A673 (cell line): ENCODE results near the gene WDR59.

ENCODE experiments used
- CTCF ChIP-seq: fragments of 300-800, 200-600 bp; sonication (generic); conservative IDR thresholded peaks from 2 replicates; pipeline ENCODE4 v1.5.1; 2017; ENCODE audit warnings: low read depth, mild to moderate bottlenecking, antibody characterized with exemption, low read length, moderate library complexity, mixed read lengths
- EZH2 ChIP-seq: fragments of 200-600 bp; sonication (generic); IDR thresholded peaks from 2 replicates; pipeline ENCODE4 v1.6.1; 2017; ENCODE audit warnings: borderline replicate concordance, low read depth, mild to moderate bottlenecking, mixed read lengths, antibody characterized with exemption, low read length; ENCODE audit not compliant: poor library complexity, severe bottlenecking

- no peak for TF ChIP-seq CTCF
- TF ChIP-seq EZH2 = no peak
Measured at GRCh38 chr16:74903901-74904678, 80.8 kb downstream of the WDR59 start.
